ENCODE results near the gene ARL13A.
A peak's percentile ranks its signal among the peaks of the same experiment; 100 is the strongest.
"Not testable (repeated sequence)": the region's sequence is repeated elsewhere in the genome, so short reads cannot be mapped to it uniquely, and the experiment has no call there.

ARL13A gene

DNA sequence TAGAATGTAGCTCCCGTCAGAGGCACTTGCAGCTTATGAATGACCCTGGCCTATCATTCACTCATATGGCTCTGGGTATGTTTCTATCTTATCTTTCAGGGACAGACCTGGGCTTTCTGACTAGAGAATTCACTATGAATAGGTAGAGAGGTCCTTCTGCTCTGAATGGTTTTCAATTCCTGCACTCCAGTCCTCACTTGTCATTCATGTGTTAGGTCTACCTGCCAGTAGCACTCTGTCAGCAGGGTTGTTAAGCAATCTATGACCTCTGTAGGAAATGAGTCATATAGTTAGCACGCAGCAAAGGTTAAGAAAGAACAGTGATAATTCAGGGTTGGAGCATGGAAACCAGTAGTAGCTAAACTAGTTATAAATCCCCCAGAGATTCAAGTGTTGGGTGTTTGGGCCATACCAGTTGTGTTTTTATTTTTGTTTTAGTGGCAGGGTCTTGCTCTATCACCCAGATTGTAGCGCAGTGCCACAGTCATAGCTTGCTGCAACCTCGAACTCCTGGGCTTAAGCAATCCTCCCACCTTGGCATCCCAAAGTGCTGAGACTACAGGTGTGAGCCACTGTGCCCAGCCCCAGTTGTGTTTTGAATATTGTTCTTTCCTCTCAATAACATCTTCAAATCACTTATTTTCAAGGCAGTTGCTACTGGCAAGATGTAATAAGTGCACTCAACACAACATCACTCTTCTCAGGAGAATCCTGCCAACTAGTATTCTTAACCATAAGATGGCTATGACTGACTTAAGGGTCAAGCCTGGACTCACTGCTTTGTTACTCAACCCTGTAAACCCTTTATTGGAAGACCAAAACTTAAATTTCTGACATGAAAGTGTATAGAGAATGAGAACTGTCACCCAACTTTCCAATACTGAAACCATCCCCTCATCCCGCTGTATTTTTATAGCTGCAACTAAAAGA lies 25.1 kb downstream of the ARL13A start:
- peak; percentile 51 for DNase-seq

DNA sequence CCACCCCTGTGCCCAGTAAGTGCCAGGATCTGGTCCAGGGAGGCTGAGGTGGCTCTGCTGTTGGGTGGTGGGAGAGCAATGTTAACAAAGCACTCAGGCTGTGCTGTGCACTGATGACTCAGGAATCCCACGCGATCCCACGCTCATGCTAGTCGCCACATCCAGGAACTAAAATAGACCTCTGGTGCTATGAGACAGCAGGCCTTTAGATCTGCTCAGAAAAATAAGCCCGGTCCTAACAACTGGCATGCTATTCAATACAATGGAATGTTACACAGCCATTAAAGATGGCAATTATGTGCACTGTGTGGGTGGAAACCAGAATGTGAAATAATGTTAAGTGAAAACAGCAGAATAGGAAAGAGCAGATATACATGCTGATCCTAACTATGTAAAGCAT lies 26.0 kb downstream of the ARL13A start:
- DNase-seq: no peak

DNA sequence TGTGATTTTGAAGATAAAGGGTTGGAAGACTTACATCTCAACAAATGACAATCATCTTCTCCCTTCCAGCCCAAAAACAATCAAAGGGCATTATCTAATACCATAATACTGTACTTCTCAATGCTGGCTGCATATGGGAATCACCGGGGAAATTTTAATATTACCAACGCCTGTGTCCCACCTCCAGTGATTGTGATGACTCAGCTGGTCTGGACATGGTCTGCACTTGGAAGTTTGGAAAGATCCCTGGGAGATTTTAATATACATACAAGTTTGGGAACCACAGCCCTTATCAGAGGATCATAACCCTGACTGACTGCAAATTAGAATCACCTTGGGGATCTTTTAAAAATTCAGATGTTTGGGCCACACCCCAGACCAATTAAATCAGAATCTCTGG lies 29.9 kb downstream of the ARL13A start:
- no peak for DNase-seq

DNA sequence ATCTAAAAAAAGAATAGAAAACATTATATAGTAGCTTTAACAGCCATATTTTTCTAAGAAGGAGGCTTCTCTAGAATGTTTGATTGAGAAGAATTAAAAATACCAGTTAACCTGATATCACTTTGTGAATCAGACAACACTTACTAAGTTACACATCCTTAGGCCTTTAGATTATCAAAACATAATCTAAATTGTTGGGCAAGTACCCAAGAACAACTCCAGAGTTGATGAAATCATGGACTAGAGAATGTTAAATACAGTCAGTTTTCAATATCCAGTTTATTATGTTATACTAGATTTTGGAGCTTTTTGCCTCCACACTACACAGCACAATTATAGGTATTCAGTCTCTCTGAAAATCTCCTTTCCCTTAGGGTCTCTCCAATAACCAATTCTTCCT lies 39.6 kb downstream of the ARL13A start:
- DNase-seq: no peak

DNA sequence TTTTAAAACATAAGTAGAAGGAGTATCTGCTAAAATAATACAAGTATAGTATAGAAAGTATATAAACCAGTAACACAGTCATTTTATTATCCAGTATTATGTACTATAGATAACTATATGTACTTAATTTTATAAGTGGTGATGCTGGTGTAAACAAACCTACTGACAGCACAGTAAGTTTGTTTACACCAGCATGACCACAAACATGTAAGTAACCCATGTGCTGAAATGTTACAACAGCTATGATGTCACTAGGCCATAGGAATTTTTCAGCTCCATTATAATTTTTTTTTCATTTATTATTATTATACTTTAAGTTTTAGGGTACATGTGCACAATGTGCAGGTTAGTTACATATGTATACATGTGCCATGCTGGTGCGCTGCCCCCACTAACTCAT lies 42.5 kb downstream of the ARL13A start:
- DNase-seq: not testable (repeated sequence)

DNA sequence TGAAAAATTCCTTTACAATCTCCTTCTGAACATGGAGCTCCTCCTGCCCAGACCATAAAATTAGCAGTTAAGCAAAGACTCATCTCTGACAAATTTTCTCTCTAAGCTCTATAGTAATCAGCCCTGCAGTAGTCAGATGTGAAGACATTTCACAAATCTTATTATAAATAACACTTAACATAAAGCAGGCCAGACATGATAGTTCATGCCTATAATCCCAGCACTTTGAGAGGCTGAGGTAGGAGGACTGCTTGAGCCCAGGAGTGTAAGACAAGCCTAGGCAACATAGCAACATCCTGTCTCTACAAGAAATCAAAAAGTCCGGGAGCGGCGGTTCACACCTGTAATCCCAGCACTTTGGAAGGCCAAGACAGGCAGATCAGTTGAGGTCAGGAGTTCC lies 52.5 kb downstream of the ARL13A start:
- DNase-seq: no peak

DNA sequence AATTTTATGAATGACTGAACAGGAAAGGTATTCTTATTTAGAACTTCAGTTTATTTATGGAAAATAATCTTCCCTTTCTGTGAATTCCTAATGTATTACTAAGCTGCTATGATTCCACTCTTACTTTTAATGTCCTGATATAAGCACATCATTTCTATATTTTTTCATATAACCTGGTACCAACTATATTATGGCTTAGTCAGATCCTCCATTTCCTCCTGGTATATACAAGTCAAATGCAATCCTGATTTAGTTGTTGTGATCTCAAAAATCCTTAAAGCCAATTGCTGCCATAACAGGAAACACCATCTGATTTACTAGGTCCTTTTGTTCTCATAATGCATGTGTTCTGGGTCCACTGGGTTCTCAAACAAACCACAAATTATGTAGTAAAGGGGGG lies 55.6 kb downstream of the ARL13A start:
- no peak for DNase-seq

DNA sequence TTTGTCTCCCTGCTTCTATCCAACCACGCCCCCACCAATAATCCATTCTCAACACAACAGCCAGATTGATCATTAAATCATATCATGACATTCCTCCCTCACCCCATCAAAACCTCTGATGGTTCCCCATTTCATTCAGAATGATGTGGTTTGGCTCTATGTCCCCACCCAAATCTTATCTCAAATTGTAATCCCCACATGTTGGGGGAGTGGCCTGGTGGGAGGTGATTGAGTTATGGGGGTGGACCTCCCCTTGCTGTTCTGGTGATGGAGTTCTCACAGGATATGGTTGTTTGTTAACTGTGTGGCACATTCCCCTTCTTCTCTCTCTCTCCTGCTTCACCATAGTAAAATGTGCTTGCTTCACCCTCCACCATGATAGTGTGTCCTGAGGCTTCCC lies 59.1 kb downstream of the ARL13A start:
- DNase-seq: peak; percentile 63

DNA sequence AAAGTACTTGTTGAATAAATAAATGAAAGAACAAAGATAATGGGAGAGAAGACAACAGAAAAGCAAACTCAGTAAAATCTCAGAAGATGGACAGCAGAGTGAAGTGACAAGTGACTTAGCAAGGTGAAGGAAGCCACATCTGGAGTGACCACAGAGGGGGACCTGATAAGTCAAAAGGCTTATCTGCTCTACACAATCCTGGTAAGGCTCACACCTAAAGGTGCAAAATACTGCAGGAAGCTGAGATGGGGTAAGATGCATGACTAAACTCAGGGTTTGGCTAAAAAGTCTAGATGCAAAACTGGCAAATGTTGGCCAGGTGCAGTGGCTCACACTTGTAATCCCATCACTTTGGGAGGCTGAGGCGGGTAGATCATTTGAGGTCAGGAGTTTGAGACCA lies 60.2 kb downstream of the ARL13A start:
- no peak for DNase-seq

DNA sequence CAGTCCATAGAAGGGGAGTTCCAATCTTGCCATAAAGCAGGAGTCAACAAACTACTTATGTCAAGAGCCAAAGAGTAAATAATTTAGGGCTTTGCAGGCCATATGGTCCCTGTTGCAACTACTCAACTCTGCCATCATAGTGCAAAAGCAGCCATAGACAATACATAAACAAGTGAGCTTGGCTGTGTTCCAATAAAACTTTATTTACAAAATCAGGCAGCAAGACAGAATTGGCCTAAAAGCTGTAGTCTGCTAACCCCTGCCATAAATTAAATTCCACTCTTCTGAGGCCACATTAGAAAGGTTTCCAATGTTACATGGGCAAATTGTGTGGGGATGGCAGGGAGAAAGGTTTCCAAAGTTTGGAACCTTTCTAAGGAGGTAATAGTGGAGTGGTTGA lies 67.7 kb downstream of the ARL13A start:
- DNase-seq: no peak

DNA sequence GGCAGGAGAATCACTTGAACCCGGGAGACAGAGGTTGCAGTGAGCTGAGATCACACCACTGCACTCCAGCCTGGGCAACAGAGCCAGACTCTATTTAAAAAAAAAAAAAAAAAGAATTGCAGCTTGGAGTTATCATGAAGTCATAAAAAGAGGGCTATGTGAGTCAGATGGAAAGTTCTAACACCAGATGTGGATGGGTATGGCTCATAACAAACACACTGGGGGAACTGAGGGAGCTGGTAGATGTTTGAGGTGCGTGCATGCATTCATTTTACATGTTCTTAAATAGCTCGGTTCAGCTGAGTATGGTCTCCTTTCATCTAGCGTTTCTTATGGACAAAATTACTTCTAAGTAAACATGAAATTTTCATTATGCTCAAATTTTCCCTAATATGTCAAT lies 70.7 kb downstream of the ARL13A start:
- DNase-seq: no peak

Data from hematopoietic multipotent progenitor cell treated with erythropoietin and hydrocortisone succinate and interleukin-3 and kit ligand, for 8 days (in vitro differentiated cells).